GM18511 (cell line): ENCODE results near the gene FDX1.

ENCODE experiments used
- ATAC-seq: cut with Tn5 transposase; IDR thresholded peaks from one replicate; pipeline ENCODE4 v1.9.1; 2021; ENCODE audit warnings: mild to moderate bottlenecking, moderate library complexity; ENCODE audit not compliant: unreplicated experiment

The FDX1 gene

DNA sequence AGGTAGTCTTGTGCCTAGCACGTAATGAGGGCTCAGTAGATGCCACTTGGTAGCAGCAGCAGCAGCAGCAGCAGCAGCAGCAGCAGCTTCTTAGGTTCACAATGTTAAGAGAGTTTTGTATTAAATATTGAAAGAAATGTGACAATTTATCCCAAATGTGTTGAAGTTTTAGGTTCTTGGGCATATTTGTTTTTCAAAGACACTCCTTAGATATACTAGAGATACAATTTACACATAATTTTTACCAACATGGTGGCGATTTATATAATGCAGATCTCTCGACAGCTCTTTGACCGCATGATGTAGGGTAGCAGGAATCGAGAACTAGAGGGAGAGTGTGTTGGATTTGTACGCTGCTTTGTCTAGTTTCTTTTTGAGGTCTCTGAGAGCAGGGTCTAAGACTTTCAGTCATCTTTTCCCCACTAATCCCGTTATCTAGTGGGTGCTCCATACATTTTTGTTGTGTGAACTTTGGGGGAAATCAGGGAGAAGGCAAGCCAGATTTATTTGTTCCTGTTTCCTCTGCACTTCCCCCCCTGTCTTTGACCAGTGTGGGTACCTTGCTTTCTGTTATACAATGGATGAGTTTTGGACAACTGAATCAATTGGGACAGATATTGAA is 1.4 kb downstream of the FDX1 start:
- peak; percentile 1 for ATAC-seq

DNA sequence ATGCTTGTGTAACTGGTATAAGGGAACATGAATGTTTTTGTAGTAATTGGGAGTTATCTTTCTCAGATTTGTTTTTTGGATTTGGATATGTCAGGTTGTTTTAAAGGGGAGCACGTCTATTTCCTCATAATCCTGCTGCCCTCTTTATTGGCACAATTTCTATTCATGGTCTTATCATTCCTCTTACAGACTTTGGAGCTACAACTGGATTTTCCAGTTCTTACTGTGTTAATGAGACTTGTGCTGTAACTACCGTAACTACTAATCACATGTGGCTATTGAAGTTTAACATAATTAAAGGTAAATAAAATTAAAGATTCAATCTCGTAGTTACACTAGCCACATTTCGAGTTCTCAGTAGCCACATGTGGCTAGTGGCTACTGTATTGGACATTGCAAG is 1.9 kb downstream of the FDX1 start:
- no peak for ATAC-seq

DNA sequence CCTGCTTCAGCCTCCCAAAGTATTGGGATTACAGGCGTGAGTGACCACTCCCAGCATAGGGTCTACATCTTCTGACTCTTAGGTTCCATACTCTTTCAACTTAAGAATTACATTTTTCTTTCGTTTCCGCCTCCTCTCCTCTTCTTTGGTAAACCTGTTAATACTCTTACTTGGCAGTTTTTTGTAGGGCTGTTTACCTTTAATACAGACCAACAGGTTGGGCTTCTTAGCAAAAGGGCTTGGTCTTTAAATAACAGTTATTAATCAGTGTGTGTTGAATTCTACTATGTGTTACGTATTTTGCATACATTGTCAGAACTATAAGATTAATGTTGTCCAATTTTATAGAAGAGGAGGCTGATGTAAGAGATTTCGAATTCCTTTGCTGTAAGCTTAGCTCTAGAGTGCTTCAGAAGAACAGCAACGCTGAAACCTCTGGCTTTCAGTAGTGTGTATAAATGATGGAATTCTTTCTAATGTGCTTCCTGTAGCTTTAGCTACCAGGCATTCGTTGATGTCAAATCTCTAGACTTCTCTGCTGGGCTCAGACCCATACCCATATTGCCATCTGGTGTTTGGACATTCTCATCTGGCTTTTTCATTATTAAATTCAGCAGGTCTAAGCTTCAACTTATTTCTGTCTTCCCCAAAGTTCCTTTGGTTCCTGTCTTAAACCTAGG is 3.1 kb downstream of the FDX1 start:
- ATAC-seq: no peak

DNA sequence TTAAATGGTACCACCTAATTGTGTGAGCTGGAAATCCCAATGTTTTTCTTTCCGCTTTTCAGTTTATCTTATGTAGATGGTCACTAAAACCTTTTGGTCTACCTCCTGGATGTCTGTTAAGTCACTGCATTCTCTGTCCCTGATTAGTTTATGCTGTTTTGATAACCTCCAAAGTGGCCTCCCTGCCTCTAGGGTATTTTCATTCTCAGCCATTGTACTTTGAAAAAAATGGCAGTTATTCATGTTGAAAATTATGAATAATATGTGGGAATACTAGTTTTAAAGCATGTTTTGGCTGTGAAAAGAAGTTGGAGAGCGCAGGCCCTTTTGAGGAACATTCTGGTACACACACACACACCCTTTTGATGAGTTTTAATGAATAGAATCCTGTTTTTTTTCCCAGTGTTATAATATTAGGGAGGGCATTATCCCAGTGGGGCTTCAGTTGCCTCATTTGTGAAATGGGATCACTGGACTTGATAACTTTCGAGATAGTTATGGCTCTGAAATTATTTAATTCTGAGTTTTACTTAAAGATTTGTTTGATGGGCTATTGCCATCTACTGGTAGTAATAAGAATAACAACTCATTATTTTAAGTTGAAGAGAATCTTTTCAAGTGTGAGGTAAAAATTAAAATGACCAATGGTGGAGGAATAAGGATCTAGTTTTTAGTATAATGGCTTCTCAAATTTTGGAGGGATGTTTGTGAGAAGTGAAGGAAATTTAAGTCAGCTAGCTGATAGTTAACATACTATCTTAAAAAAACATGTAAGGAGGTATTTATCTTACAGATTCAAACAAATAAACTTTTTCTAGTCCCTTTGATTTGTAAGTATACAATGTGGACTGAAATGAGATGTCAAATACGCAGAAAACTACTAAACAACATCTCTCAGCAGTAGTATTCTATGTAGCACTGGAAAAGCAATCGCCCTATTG is 3.9 kb downstream of the FDX1 start:
- no peak for ATAC-seq

DNA sequence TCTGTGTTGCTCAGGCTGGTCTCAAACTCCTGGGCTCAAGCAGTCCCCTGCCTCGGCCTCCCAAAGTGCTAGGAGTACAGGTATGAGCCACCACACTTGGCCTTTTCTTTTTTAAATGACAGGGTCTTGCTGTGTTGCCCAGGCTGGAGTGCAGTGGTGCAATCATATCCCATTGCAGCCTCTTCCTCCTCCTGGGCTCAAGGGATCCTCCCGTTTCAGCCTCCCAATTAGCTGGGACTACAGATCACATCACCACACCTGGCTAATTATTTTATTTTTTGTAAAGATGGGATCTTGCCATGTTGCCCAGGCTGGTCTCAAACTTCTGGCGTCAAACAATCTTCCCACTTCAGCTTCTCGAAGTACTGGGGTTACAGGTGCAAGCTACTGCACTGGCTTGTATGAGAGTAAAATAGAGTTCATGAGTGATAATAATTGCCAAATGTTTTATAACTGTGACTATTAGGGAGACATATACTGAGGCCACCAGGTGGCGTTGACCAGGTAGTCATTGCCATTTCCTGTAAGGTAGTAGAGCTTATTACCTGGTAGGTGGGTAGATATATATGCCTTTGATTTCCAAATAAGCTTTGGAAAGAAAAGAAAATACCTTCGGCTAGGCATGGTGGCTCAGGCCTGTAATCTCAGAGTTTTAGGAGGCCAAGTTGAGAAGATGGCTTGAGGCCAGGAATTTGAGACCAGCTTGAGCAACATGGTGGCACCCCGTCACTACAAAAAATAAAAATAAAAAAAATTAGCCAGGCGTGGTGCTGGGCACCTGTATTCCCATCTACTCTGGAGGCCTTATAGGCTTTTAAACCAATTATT is 5.4 kb downstream of the FDX1 start:
- peak; percentile 28 for ATAC-seq

DNA sequence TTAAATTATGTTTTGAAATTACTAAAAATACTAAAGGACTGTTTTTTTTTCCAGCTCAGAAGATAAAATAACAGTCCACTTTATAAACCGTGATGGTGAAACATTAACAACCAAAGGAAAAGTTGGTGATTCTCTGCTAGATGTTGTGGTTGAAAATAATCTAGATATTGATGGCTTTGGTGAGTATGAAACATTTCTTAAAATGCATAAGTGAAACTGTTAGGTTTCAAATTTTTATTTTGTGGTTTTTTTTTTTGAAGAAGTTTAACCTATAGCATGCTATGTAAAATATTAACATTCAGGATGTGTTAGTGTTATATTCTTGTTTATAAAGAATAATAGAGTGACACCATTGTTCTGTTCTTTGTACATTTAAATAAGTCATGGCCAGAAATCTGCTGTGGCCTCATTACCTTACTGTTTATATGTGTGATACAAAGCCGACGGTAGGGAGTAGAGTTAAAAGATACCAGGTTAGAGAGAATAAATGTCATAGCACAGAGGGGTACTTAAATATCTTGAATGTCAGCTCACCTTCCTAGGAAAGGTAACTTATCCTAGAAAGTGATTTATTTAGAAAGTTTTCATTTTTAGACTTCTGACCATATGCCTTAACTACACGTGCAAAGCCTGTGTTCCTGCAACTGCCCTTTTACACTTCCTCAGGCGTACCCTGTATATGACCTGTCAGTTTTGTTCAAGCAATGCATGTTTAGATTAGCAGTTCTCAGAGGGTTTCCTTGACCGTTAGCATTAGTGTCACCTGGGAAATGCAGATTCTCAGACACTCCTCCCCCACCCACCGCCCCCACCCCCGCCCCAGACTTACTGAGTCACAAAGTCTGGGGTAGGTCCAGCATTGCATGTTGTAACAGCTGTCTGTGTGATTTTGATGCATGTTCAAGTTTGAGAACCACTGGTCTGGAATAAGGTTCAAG is 6.3 kb downstream of the FDX1 start:
- ATAC-seq: peak; percentile 67

DNA sequence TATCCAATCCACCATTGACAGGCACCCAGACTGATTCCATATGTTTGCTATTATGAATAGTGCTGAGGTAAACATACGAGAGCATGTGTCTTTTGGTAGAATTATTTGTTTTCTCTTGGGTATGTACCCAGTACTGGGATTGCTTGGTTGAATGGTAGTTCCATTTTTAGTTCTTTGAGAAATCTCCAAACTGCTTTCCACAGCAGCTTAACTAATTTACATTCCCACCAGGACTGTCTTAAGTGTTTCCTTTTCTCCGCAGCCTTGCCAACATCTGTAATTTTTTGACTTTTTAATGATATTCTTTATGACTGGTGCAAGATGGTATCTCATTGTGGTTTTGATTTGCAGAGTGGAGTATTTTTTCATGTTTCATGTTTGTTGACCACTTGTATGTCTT is 8.3 kb downstream of the FDX1 start:
- no peak for ATAC-seq

DNA sequence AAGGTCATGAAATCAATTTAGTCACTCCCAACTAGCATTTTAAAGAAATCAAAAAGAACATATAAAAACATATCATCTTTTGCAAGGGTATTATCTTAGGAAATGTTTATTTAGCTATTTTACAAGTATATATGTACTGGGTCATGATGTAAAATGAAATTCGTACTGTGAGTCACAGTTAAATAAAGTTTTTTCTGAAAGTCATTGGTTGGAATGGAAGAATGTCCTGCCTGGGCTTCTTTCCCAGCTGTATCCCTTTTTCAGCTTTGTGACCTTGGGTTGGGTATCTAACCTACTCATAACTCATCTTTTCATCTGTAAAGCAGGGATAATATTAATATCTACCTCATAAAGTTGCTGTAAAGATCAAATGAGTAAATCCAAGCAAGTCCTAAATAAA is 15.7 kb downstream of the FDX1 start:
- ATAC-seq: no peak

DNA sequence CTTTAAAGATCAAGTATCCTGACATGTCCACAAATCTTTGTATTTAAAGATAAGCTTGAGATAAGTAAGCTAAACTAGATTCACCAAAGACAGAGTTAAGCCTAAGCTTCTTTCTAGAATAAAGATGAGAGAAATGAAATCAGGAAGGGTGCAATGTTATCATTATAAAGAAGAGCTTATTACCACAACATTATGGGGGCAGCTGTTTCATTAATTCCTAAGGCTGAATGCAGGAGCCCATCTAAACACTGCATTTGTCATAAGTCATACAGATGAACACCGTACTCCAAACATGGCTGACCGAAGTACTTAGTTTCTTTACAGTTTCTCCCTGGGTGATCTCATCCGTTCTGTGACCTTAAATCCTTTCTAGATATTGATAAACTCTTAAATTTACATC is 16.3 kb downstream of the FDX1 start:
- no peak for ATAC-seq

DNA sequence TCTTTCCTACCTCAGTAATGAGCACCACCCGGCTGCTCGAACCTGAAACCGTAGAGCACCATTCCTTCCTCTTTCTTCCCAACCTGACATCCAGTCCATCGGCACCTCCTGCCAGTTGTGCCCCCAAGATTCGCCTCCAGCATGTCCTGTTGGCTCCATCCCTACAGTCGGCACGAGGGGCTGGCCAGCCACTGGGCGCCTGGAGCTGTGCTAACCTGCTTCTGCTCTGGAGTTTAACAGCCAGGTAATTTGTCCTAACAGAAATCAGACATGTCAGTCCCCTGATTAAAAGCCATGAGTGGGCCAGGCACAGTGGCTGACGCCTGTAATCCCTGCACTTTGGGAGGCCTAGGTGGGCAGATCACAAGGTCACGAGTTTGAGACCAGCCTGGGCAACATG is 16.8 kb downstream of the FDX1 start:
- no peak for ATAC-seq

DNA sequence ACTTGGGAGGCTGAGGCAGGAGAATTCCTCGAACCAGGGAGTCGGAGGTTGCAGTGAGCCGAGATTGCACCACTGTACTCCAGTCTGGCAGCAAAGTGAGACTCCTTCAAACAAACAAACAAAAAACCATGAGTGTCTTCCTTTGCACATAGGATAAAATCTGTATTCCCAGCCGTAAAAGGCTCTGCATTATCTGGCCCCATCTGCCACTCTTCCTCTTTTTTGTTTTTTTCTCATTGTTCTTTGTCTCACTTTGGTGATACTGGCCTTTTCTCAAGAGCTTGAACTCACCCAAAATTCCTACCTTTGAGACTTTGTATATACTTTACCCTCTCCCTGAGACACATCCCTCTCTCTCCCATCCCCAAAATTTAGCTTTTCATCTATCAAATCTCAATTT is 17.6 kb downstream of the FDX1 start:
- no peak for ATAC-seq

DNA sequence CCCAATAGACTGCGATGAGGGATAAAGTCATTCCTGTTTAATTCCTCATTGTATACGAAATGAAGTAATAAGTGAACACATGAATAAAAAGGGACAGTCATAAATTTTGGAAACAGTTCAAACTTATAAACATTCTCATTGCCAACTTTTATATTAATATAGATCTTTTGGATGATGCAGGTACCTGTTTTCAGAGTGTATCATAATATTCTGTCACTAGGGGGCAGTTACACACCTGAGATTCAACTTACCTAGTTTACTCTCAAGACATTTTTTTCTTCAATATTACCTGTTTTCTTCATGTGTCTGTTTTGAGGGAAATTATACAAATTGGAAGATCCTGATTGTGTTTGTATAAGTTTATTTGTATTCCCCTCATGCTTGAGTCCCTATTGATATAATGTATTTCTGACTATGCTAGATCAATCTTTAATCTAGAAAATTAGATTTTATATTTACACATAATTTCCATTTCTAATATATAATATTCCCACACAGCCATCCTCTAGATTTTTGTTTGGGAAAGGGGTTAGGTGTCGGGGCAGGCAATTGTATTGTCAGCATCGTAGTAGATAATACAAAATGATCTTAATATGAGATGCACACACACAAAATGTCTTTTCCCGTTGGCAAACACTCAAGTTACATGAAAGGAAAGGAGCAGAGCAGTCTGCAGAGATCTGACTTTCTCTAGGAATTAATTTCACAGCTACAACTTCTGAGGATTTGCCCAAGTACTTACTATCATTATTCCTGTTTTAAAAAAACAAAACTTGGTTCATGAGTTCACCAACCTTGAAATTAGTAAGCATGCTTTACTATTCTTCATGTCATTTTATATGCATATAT is 18.4 kb downstream of the FDX1 start:
- no peak for ATAC-seq

DNA sequence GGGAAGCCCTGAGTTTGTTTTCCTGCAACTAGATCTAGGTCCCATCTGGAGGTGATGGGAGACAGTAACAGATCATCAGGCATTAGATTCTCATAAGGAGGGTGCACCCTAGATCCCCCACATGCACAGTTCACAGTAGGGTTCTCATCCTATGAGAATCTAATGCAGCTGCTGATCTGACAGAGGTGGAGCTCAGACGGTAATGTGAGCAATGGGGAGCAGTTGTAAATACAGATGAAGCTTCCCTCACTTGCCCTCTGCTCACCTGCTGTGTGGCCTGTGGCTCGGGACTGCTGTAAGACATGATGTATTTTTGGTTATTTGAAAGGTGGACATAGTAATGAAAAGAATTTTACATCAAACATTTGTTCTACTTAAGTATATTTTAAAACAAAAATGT is 20.5 kb downstream of the FDX1 start:
- no peak for ATAC-seq

DNA sequence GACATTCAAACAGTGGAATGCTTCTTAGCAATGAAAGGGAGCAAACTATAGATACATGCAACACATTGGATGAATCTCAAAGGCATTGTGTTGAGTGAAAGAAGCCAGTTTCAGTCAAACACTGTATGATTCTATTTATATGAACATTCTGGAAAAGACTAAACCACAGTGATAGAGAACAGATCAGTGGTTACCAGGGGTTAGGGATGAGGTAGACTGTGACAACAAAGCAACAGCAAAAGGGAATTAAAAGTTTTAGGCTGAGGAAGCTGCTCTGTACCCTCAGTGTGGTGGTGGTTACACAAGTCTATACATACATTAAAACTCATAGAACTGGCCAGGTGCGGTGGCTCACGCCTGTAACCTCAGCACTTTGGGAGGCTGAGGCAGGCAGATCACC is 23.0 kb downstream of the FDX1 start:
- ATAC-seq: no peak

DNA sequence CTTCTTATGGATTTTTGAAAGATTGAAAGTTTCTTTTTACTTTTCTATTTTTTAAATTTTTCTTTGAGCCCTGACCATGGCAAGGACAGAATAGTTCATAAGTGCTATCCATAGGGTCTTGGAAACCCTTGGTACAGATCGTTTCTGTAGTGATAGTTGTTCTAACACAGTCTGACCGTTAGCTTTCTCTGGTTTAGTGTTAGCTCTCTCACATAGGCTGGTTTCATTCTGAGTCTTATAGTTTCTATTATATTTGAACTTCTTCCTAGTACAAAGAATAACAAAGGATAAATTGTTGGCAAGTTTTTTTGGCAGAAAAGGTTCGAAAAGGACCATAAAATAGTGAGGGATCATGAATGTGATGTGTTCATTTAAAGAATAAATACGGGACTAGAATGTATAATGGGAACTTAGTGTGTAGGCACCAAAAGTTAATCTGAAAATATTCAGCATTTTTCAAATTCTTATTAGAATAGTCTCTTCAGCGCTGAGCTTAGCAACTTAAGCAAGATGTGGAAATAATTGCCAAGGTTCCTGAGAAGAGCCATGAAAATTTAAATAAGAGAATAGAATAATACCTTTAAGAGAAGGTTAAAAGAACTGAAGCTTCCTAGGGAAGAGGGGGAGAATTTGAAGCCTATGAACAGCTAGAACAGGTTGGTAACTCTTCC is 24.1 kb downstream of the FDX1 start:
- ATAC-seq: peak; percentile 84

DNA sequence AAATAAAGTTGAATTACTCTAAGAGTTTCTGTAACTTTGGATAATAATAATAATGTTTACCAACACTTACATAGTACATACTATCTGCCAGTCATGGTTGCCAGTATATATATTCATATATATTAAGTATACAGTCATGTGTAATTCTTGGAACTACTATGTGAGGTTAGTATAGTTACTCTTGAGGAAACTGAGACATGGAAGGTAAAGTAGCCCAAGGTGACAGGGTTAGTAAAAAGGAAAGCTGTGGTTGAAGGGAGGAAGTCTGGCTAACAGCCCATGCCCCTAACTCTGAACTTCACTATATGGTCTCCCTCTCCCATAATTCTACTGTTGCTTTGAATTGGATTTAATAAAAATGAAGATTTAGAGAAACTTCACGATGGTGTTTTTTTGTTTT is 24.9 kb downstream of the FDX1 start:
- peak; percentile 42 for ATAC-seq

DNA sequence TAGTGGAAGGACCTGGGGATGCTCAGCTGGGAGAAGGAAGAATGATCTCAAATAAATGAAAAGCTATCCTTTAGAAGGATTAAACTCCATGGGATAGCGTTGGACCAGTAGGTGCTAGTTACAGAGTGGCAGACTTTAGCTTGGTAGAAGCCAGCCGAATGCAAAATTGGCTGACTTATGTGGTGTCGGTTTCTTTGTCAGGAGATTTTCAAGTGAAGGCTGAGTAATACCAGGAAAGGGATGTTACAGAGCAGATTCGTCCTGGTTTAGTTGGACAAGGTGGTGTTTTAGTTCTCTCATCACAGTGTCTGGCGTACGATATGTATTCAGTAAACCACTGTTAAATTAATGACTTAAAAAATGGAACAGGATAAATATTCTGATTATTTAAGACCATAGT is 26.0 kb downstream of the FDX1 start:
- ATAC-seq: no peak

DNA sequence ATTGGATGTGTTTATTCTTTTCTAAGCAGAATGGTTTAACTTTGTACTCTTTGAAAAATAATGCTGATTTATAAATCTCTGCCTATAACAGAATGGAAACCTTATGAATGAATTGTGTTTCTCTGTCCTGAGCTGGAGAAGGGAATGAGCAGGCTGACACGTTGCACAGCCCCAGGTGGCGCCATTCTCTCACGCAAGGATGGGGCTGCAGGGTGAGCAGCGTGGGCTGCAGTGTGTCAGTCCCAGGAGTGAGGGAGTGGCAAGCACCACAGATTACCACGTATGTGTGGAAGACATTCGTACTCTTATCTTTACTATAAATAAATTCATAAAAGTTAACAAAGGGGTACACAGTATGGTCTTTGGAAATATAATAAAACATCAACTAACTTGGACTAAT is 33.4 kb downstream of the FDX1 start:
- ATAC-seq: no peak

DNA sequence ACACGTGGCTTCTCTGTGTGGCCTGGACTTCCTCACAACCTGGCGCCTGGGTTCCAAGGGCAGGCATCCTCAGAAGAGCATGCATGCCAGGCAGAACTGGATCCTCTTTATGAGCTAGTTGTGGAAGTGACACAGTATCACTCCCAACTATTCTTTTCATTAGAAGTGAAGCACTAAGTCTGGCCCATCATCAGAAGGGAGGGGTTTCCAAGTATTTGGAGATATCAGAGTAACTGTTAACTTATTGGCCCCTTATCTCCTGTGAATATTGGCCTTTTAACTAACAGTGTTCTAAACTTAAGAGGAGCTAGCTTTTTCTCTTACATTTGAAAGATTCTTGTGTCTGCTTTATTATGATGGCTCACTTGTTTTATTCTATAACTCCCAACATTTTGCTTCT is 35.5 kb downstream of the FDX1 start:
- no peak for ATAC-seq
